ENCODE data around the gene MAP4K2.

The MAP4K2 gene

DNA sequence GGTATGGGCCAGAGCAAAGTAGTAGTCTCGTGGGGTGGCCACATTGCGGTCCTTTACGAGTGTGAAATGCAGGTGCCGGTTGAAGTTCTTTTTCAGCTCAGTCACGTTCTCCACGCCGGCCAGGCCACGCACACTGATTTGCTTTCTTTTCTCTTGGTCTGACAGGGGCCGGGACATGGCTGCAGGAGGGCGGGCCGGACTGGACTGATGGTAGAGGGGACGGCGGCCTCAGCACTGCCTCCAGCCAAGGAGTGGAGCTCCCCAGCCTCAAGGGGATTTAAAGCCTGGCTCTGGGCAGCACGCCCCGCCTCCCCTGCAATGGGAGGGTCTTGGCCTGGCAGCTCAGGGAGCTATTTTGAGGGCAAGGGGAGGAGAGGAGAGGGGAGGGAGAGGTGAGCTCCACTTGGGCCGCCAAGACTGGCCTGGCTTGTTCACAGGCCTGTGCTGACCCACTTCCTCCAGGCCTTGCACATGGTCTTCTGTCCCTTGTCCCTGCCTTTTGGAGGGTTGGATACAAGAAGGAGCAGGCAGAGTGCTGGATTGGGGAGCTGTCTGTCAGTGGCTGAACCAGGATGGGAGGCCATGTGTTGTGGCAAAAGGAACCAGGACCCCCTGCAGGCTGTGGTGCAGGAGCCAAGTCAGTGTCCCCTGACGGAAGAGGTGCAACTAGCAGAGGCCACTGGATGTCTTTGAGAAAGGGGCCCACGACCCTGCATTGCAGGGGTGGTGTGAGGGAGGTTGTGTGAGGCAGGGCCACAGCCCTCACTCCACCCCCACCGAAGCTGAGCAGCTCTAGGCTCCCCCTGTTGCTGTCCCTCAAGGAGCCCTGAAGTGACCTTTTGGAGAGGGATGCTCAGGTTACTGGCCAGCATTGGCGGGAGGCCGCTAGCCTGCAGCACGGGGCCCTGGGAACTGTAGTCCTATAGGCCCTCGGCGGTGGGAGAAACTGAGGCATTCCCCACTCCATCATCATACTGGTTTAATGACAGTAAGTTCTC is 43.0 kb downstream of the MAP4K2 start, which contains the start of gene PYGM:
TSS of gene PYGM (minus strand) at position 253 of the 998 bp plus-strand sequence. CDS start at position 177, 76 bp downstream.
- DNase-seq (ENCODE audit: low spot score), result peak; percentile 28
- in situ Hi-C loops (cut with MboI; ENCODE audit: low pct_unique_long_range_greater_than_20kb, low sequenced_read_pairs, unreplicated experiment), result no loop called here
- TF ChIP-seq, protein P1, sequence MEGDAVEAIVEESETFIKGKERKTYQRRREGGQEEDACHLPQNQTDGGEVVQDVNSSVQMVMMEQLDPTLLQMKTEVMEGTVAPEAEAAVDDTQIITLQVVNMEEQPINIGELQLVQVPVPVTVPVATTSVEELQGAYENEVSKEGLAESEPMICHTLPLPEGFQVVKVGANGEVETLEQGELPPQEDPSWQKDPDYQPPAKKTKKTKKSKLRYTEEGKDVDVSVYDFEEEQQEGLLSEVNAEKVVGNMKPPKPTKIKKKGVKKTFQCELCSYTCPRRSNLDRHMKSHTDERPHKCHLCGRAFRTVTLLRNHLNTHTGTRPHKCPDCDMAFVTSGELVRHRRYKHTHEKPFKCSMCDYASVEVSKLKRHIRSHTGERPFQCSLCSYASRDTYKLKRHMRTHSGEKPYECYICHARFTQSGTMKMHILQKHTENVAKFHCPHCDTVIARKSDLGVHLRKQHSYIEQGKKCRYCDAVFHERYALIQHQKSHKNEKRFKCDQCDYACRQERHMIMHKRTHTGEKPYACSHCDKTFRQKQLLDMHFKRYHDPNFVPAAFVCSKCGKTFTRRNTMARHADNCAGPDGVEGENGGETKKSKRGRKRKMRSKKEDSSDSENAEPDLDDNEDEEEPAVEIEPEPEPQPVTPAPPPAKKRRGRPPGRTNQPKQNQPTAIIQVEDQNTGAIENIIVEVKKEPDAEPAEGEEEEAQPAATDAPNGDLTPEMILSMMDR (IDR thresholded peaks at IDR 0.05; ENCODE audit: extremely low read depth, insufficient read depth, missing control alignments), result no peak

DNA sequence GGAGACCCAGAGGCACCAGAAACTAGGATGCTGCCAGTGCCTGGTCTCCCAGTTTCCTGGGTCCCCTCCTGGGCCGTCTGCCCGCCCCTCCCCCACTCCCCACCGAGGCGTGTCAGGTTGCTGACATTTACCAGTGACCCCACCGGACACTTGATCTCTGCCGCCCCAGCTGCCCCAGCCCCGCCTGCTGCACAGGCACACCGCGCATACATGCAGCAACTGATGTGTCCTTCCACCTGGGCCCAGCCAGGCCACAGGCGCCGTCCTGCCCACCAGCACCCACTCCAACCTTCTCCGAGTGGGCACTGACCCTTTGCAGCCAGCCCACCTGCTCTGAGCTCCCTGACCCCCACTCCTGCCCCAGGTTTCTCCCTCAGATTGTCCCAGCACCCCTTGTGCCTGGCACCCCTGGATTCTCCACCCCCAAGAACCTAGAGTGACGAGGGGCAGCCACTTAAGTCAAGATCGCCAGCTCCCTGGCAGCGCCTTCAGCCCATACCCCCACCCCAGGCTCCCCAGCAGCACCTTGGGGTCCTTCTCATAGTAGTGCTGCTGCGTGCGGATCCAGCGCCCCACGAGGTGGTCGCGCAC is 43.8 kb downstream of the MAP4K2 start:
- TF ChIP-seq, protein P1 (IDR thresholded peaks at IDR 0.05; ENCODE audit: extremely low read depth, insufficient read depth, missing control alignments), result no peak
- peak; percentile 13 for DNase-seq (ENCODE audit: low spot score)
- in situ Hi-C loops (cut with MboI; ENCODE audit: low pct_unique_long_range_greater_than_20kb, low sequenced_read_pairs, unreplicated experiment), result no loop called here

DNA sequence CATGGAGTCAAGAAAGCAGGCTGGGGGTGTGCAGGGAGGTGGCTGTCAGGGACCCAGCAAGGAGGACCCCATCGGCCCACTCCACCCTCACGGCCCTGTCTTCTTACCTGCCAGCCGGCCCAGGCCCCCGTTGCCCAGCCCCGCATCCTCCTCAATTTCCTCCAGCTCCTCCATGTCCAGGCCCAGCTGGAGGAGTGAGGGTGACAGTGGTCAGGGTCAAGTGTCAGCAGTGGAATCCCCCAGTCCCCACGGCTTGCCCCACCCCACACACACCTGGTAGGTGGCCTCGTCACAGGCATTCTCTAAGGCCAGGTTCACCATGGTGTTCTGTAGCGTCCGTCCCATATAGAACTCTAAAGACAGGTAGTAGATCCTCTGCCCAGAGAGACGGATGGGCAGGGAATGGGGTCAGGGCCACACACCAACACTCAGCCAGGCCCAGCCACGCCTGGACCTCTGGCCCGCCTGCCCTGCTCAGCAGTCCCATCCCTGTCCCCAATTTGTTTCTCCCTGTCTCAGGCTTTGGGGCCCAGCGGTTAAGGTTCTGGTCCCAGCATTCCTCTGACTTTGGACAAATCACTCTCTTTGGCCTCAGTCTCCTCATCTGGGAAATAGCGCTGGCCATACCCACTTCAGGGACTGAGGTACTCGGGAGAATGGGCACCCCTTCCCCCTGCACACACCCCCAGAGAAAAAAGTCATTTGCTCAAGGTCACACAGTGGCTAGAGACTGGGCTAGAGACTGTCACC is 44.5 kb downstream of the MAP4K2 start:
- in situ Hi-C loops (cut with MboI; ENCODE audit: low pct_unique_long_range_greater_than_20kb, low sequenced_read_pairs, unreplicated experiment), result no loop called here
- TF ChIP-seq, protein P1 (IDR thresholded peaks at IDR 0.05; ENCODE audit: extremely low read depth, insufficient read depth, missing control alignments), result no peak
- peak; percentile 20 for DNase-seq (ENCODE audit: low spot score)

DNA sequence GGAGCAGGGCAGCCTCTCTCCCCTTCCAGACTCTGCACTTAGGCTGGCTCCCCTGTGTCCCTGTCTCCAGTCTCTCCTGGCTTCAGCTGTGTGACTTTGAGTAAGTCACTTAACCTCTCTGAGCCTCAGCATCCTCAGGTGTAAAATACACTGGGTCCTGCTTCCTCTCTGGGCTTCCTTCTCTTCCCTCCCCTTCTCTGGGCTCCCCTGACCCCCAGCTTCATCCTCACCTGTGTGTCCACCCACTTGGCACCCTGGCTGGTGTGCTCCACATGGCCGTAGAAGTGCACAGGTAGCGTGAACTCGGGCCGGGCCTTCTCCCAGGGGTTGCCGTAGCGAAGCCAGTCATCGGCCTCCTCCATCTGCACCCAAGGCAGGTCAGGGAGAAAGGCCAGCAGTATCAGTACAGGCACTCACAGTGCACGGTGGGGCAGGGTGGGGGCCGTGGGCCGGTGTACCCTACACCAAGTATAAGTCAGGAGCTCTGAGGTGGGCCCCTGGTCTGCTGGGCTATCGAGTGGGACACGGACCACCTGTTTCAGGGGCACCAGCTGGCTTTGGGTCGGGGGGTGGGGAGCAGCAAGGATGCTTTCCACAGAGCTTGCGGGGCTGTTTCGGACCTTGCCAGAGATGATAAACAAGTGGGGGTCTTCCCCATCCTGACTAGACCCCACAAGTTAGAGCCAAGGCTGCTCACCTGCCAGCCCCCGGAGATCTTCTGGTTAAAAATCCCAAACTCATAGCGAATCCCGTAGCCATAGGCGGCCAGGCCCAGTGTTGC is 45.3 kb downstream of the MAP4K2 start:
- in situ Hi-C loops (cut with MboI; ENCODE audit: low pct_unique_long_range_greater_than_20kb, low sequenced_read_pairs, unreplicated experiment), result no loop called here
- TF ChIP-seq, protein P1 (IDR thresholded peaks at IDR 0.05; ENCODE audit: extremely low read depth, insufficient read depth, missing control alignments), result no peak
- no peak for DNase-seq (ENCODE audit: low spot score)

DNA sequence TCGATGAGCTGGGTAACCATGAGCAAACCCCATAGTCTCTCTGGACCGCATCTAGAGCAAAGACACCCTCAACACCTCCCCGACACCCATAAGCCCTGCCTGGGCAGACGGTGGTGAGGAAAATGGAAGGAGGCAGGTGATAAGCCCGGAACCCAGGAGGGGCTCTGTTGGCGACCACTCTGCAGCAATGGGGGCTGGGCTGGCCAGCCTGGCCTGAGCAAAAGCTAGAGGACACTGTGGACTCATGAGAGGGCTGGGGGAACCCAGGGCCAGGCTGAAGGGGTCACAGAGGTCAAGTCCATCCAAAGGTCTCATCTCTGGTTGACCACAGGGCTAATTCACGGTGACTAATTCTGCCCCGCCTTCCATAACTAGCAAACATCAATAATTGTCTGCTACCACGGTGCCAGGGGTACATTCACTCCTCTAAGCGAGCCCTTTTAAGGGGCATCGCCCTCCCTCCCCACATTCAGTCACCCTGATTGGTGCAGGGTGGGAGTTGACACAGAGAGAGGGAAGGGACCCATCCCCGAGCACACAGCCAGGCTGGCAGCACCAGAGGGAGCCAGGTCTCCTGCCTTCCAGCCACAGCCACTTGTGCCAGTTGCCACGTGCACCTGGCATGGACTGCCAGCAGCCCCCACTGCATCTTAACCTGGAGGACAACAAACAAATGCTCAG is 47.2 kb downstream of the MAP4K2 start:
- peak; percentile 16 for DNase-seq (ENCODE audit: low spot score)
- in situ Hi-C loops (cut with MboI; ENCODE audit: low pct_unique_long_range_greater_than_20kb, low sequenced_read_pairs, unreplicated experiment), result no loop called here
- TF ChIP-seq, protein P1 (IDR thresholded peaks at IDR 0.05; ENCODE audit: extremely low read depth, insufficient read depth, missing control alignments), result no peak
